Right forelimb (tissue), 1 donor: Measurements from ENCODE around the gene SLC39A9.

Source experiments
- DNase-seq: peaks from one replicate; pipeline ENCODE4 v3.0.0-alpha.2; 2018

The SLC39A9 gene, protein sequence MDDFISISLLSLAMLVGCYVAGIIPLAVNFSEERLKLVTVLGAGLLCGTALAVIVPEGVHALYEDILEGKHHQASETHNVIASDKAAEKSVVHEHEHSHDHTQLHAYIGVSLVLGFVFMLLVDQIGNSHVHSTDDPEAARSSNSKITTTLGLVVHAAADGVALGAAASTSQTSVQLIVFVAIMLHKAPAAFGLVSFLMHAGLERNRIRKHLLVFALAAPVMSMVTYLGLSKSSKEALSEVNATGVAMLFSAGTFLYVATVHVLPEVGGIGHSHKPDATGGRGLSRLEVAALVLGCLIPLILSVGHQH

DNA sequence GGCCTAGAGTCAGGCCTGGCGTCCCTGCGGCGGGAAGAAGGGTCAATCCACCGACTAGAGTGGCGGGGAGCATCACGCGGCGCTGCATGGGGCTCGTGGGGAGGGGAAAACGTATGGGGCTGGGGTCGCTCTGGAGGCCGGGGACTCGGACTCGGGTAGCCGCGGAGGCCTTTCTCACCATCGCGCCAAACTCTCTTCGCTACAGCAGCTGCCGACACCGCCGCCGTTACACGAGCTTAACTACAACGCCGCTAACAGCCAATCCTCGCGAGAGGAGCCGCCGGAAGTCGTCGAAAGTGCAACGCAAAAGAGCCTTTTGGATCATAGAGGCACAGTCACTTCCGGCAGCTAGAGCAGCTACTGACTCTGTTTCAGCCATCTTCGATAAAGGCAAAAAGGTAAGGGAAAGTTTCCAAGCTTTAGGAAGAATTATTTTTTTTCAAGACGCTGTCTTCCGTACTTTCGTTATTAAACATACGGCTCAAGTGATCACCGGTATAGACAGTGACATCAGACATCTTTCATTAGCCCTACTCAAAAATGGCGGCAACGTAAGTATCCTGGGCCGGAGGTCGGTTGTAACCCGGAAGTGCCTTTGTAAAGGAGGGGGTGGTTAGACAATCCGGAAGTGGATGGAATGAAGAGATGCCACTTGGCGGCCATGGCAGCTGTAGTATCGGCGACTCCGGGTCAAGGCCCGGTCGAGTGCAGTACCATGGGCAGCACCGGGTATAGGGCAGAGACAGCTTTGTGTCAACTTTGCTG lies at the start of gene SLC39A9, which contains the start of gene ERH:
Gene SLC39A9 (plus strand): TSS at position 640 of the 765 bp plus-strand sequence. CDS start 678 bp downstream, outside the sequence.
Gene ERH (minus strand): TSS at position 247 of the 765 bp plus-strand sequence. CDS start 66 bp downstream, at position 181.
- peak; percentile 95 for DNase-seq

DNA sequence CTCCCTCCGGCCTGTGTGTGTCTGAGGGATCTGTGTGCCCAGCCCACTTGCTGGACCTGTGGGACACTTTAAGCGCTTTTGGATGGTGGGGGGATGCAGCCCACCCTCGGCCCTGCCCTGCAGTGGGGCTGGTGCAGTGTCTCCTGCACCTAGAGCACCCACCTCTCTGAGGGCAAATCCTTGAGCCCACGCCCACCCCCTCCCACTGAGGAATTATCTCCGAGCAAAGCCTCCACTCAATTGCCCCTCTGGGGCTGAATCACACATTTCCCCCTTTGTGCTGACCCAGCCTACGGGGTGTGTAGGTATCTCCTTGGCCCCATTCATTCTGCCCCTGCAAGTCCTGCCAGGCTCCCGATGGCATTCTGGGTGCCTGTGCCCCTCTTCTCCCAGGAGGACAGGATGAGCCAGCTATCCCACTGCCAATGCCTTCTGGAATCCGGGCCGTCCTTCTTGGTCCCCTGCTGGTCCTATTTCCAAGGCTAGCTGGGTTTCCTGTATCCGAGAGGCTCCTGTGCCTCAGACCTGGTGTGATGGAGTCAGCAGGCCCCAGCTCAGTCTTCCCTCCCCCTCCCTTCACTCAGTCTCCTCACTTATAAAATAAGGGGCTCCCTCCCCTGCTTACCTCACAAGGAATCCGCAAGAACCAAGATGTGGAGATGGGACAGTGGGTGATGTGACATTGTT lies 49.3 kb upstream of the SLC39A9 start:
- DNase-seq = no peak

- DNase-seq = no peak
Observed at GRCh38 chr14:69350892-69351291, 47.6 kb upstream of the SLC39A9 start.

GRCh38 chr14:69351385-69351784 lies 47.1 kb upstream of the SLC39A9 start:
- DNase-seq = no peak

DNA sequence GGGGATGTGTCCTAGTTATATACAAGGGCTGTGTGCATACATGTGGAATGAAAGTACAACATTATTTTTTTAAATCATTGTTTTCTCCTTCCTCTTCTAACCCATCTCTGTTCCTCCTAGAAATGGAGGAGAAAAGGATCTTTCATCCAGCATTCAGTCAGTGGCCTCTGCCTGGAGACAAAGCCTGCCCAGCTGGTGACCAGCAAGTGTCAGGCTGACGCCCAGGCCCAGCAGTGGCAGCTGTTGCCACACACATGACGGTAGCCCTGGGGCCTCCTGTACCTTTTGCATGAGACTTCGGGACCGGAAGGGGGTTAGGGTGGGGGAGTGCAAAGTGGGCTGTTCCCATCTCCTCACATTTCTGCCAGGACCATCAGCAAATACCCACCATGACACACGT lies 46.6 kb upstream of the SLC39A9 start:
- no peak for DNase-seq

DNA sequence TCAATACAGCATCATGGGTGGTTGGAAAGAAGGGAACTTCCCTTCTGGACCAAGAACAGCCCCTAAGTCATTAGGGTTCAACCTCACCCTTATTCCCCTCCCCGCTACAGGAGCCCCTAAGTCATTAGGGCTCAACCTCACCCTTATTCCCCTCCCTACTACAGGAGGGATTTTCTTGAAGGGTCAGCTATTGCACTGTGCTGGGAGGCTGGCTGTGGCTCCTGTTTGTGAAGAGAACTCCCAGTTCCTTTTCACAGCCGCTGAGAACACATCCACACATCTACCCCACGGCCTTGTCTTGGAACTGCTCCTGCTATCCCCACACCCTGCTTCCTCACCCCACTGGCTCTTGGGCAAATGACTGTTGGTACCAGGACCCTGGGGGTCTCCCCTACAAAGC lies 45.3 kb upstream of the SLC39A9 start:
- DNase-seq = no peak

DNA sequence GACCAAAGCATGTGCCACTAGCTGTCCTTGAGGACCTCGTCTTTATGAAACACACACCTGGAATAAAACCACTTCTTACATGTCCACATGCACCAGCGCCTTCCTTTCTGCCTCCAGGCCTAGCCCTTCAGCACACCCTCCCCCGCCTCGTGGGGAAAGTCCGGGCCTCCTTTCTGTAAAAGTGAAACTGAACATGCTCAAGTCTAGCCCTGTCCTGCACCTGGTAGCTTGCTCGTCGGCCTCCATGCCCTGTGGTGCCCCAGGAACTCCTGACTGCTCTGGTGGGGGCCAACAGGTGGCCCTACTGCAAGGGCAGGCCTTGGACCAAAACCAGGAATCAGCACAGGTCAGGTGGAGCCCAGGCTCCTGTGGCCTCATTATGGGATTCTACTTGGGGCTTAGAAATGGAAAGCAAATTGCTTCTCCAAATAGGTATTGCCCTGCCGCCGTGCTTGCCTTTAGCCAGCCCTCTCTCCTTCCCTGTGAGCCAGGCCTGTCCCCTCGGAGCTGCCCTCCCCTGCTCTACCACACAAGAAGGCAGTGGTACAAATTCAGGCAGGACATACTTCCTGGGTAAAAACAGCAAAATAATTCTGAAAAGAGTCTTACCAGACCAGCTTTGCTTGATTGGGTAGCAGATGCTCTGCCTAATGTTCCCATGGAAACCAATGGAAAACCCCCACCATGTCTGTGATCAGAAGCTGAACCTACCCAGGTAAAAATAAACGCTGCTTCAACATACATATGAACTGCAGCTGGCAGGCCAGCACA lies 43.9 kb upstream of the SLC39A9 start:
- DNase-seq = no peak

DNA sequence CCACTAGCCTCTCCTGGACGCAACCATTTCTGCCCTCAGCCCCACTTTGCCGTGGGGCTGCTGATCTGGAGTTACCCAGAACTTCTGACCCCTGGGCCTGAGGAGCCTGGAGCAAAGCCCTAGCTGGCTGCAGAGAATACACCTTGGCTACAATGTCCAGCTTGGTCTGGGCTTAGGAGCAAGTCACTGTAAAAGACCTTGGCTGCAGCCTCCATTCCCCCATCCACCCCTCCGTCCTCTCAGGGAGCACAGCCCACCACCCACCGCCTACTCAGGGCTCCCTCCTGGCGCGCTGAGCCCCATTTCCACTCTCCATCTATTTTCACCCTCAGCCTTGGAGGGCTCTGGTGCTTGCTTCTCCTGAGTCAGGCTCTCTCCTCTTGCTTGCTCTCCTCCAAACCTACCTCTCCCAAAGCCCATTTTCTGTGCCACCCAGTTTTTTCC lies 43.3 kb upstream of the SLC39A9 start:
- DNase-seq = no peak

- DNase-seq = no peak
Observed at GRCh38 chr14:69355607-69356281, 42.7 kb upstream of the SLC39A9 start.

GRCh38 chr14:69356903-69357543 lies 41.5 kb upstream of the SLC39A9 start:
- DNase-seq = no peak

- DNase-seq = no peak
Observed at GRCh38 chr14:69357544-69358200, 40.8 kb upstream of the SLC39A9 start.

- no peak for DNase-seq
Observed at GRCh38 chr14:69358233-69358963, 40.1 kb upstream of the SLC39A9 start.

GRCh38 chr14:69358966-69359365 lies 39.5 kb upstream of the SLC39A9 start:
- no peak for DNase-seq

GRCh38 chr14:69360438-69361108 lies 37.9 kb upstream of the SLC39A9 start:
- no peak for DNase-seq

- DNase-seq = no peak
Observed at GRCh38 chr14:69363055-69363454, 35.4 kb upstream of the SLC39A9 start.

DNA sequence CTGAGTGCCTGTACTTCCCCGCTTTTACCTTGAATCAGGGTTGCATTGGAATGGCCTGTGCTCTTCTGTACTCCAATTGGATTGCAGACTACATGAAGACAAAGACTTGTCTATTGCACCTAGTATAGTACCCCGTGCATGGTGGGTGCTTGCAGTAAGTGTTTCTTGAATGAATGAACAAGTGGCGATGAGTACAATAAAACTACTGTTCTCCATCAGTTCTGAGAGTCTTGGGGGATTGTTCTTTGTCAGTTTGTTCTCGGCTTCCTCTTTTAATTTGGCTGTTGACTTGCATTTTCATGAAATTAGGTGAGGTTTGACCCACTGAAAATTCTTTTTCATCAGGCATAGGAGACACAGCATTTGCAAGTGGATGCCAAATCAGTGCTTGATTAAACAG lies 34.5 kb upstream of the SLC39A9 start:
- no peak for DNase-seq

DNA sequence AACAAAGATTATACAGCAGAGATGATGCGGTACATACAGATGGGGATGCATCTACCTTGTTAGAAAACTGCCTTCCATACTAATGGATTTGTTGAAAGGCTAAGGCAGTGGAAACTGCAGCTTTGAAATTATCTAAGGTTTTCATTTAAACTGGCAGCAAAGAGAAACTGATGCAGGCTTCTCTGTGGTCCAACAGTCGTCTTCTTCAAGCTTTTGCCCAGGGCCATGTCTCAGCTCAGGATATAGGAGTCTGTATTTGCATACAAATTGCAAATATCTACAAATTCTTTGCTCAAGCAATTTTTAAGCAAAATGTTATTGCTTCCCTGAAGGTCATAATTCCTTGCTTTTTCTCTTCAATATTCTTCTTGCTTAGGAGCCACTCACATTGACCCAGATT lies 34.1 kb upstream of the SLC39A9 start:
- DNase-seq = no peak

DNA sequence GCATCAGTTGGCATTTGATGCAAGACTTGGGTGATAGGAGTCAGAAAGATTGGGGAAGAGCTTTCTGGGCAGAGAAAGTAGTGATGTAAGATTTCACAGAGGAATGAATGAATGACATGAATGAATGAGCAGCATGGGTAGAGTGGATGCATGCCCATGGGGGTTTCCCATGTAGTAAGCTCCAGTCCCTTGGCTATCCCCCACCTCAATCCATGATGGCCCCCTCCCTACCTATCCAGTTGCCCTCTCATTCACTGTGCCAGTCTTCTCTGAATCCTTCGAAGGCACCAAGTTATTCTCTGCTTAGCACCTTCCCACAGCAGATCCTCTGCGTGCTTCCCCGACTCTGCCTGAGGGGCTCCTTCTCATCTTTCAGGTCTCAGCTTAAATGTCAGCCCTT lies 32.4 kb upstream of the SLC39A9 start:
- DNase-seq = no peak

GRCh38 chr14:69366761-69367160 lies 31.7 kb upstream of the SLC39A9 start:
- DNase-seq = no peak

GRCh38 chr14:69368381-69368780 lies 30.1 kb upstream of the SLC39A9 start:
- no peak for DNase-seq
